PC-3 (cell line): ENCODE measurements around the gene MSI2.

Experiments
- EZH2 ChIP-seq: fragments of 300-600 bp; sonication (generic); IDR thresholded peaks from one replicate; pipeline ENCODE4 v1.6.1; 2017; ENCODE audit warnings: antibody characterized with exemption, mild to moderate bottlenecking, low read length; ENCODE audit not compliant: unreplicated experiment
- EZH2phosphoT487 ChIP-seq: fragments of 300-600 bp; sonication (generic); IDR thresholded peaks from 2 replicates; pipeline ENCODE4 v1.6.1; 2018; ENCODE audit warnings: mild to moderate bottlenecking, antibody characterized with exemption, low read length, borderline replicate concordance
- TF ChIP-seq, protein P1 (sequence below): fragments of 300-600 bp; sonication (generic); conservative IDR thresholded peaks from 2 replicates; pipeline ENCODE4 v1.5.1; 2017; ENCODE audit warnings: antibody characterized with exemption, low read depth, mild to moderate bottlenecking, low read length

DNA sequence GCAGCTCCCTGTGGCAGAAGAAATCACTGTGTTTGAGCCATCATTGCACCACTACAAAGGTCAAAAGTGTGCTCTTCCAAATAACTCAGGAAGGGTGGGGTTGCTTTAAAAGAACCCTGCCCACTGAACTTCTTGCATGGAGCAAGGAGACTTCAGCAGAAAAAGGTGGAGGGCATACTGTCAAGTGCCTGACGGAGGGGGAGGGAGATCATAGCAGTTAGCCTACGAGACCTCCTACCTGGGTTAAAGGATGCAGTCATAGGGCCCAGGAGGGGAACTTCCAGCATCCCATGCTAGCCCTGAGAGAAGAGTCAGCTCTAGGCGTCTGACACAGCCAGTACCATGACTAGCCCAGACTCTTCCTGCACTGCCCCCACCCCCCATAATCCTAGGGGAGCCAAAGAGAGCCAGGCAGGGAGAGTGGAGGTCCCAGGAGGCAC lies 45.3 kb upstream of the MSI2 start:
- TF ChIP-seq, protein P1, sequence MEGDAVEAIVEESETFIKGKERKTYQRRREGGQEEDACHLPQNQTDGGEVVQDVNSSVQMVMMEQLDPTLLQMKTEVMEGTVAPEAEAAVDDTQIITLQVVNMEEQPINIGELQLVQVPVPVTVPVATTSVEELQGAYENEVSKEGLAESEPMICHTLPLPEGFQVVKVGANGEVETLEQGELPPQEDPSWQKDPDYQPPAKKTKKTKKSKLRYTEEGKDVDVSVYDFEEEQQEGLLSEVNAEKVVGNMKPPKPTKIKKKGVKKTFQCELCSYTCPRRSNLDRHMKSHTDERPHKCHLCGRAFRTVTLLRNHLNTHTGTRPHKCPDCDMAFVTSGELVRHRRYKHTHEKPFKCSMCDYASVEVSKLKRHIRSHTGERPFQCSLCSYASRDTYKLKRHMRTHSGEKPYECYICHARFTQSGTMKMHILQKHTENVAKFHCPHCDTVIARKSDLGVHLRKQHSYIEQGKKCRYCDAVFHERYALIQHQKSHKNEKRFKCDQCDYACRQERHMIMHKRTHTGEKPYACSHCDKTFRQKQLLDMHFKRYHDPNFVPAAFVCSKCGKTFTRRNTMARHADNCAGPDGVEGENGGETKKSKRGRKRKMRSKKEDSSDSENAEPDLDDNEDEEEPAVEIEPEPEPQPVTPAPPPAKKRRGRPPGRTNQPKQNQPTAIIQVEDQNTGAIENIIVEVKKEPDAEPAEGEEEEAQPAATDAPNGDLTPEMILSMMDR, result no peak
- TF ChIP-seq EZH2 (no peak), EZH2phosphoT487 (no peak)
